ENCODE results near the gene TMOD2.

GRCh38 chr15:51770902-51771301, 19.5 kb downstream of the TMOD2 start:
- TF ChIP-seq CTCF (IDR thresholded peaks at IDR 0.05): no peak
- no peak for TF ChIP-seq POLR2A (IDR thresholded peaks at IDR 0.05; ENCODE audit: low read depth)

Data from esophagus muscularis mucosa (tissue), 3 donors.